GM20431 (cell line): ENCODE results near the gene KCNJ18.
"Not testable (repeated sequence)": the region's sequence is repeated elsewhere in the genome, so short reads cannot be mapped to it uniquely, and the experiment has no call there.

Source experiments
- in situ Hi-C: fragments of 300-500 bp; cut with MseI, MboI; formaldehyde crosslinking; loops from one replicate; pipeline ENCODE4 v1.15.0; 2020; ENCODE audit warnings: low sequenced_read_pairs; ENCODE audit not compliant: unreplicated experiment

The KCNJ18 gene

DNA sequence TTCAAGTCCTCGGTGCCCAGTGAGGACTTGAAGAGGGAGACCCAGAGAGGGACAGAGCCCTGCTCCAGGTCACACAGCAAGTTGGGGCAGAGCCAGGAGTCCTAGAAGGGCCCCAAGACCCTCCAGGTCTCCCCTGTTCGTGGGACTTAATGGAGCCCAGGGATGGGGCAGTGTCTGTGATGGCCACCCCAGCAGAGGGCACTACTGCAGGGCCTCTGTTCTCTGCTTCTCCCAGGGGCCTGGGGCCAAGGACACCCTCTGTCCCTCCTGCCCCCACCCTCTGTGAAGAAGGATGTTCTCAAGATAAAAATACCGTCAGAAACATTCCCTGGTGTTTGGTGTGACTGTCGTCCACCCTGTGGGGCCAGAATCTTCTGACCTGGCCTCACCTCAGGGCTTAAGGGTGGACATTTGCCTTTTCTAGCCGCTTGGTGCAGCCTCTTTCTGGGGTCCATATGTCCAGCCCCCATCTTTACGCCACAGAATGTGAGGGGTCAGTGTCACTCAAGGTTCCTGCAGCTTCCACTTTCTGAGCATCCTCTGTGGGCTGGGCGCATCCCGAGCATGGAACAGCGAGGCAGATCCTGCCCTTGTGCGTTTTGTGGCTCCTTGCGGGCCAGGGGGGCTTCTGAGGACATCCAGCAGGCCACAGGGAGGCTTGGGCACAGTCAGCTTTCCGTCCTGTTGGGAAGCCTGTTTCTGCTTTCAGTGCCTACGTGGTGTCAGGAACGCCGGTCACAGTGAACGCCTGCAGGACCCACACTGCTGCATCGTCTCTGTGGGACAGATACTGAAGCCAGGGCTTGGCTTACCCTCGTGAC is at the start of gene KCNJ18:
KCNJ18 (plus strand) TSS at position 641 of the 821 bp plus-strand sequence. CDS start 10,264 bp downstream, outside the sequence.
- in situ Hi-C loops = not testable (repeated sequence)

DNA sequence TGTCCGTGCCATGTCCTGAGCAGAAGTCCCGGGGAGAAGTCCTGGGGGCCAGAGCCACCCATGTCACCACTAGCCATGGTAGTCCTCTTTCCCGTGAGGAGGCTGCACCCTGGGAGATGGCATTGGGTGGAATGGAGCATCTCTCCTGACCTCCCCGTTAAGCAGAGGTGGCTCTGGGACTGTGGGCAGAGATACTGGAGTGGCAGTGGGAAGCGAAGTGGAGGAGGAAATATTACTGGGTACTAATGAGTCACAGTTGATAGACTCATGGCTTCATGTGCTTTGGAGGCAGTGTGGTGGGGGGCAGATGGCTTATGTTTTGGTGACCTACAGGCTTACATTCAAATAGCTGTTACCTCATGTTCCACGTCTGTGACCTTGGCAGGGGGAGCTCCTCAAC is 44.2 kb upstream of the KCNJ18 start:
- in situ Hi-C loops = not testable (repeated sequence)

- in situ Hi-C loops = not testable (repeated sequence)
Observed at GRCh38 chr17:21650043-21650442, 42.3 kb upstream of the KCNJ18 start.

- in situ Hi-C loops = not testable (repeated sequence)
Observed at GRCh38 chr17:21652049-21652448, 40.3 kb upstream of the KCNJ18 start.

DNA sequence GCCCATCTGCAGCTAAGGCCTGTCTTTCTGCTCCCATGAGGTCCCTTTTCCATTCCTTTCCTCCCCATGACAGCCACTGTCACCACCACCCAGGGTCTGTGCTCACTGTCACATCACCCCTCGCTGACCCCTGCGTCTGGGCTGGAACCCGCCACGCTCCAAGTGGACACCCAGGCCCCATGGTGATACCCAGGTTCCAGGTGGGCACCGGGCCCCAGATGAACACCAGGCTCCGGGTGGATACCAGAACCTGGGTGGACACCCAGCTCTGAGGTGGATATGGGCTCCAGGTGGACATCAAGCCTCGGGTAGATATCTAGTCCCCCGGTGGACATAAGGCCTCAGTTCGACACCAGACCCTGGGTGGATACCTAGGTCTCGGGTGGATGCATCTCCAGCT is 39.1 kb upstream of the KCNJ18 start:
- in situ Hi-C loops = not testable (repeated sequence)

DNA sequence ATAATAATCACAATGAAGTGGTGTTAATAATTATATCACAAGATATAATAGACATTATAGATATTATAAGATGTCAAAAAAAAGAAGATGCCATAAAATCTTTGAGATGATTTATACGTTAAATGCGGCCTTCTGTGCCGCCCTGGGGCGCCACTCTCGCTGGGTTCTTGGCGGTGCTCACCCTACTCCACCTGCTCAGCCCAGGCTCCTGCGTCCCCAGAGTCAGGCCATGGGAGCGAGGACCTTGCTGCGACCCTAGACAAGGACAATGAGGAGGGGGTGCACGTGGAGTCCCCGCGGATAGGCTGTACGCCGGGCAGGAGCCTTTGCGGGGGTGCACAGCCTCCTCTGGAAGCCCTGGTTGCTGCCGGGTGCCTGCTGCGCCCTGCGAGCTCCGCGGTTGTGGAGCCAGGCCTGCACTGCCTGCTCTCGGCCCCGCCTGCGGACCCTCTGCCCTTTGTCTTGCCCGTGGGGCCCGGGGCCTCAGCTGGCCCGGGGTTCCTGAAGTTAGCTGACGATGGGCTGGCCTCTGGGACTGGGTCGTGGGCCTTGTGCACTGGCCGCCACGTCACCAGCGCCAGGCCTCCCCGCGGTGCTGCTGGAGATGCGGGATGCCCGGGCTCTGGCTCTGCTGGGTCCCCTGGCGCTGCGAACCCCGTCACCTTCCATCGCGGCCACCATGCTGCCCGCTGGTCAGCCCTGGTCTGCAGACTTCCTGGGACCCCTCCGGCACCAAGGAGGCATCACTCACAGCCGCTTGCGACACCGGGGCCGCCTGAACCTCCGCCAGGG is 35.6 kb upstream of the KCNJ18 start:
- in situ Hi-C loops = not testable (repeated sequence)

DNA sequence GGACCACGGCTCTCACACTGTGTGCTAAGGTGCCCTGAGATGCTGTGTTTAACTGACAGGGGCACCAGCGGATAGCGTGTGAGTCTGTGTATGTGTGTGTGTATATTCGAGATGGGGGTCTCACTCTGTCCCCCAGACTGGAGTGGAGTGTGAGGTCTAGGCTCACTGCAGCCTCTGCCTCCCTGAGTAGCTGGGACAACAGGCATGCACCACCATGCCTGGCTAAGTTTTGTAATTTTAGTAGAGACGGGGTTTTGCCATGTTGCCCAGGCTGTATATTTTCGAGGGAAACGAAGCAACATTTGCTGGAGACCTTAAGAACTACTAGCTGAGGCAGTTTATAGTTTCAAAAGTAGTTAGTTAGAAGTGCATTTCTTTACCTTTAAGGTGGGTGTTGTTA is 32.7 kb upstream of the KCNJ18 start:
- in situ Hi-C loops = not testable (repeated sequence)

- in situ Hi-C loops = not testable (repeated sequence)
Observed at GRCh38 chr17:21661455-21661854, 30.9 kb upstream of the KCNJ18 start.

DNA sequence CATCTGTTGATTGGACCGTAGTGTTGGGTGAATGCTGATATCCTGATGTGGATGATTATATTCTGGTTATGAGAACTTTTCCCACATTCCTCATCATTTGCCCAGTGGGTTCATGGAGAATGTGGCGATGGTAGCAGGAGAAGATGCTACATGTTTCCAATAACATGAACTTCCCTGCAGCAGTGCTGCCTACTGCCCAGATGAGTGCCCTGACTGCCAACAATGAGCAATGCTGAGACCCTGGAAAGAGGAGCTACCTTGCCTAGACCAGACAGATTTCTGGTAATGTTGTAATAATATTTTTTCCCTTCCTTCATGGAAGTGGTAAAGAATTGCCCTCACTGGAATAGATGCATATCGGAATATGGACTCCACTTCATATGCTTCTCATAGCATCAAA is 29.2 kb upstream of the KCNJ18 start:
- in situ Hi-C loops = not testable (repeated sequence)

DNA sequence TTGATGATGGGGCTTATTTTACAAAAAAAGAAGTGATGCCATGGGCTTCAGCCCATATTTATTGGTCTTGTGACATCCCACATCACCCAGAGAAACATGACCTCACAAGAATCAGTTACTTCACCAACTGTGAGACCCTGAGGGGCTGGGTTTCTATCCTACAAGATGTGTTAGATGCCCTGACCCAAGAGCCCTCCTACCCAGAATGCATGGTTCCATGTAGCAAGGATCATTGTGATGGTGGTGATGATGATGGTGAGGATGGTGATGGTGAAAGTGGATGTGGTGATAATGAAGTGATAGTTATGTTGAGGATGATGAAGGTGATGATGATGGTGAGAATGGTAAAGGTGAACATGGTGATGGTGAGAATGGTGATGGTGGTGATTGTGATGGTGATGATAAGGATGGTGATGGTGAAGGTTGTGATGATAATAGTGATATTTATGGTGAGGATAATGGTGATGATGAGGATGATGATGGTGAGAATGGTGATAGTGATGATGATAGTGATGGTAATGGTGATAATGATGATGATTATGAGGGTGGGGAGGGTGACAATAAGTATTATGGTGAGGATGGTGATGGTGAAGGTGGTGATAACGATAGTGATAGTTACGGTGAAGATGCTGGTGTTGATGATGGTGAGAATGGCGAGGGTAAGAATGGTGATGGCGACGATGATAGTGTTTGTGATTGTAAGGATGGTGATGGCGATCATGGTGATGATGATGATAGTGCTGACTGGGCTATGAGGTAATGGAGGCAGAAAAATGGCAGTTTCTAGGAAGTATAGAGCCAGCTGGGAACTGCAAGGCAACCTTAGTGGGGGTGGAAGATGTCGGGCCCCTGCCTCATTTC is 28.5 kb upstream of the KCNJ18 start:
- in situ Hi-C loops = not testable (repeated sequence)

- in situ Hi-C loops = not testable (repeated sequence)
Observed at GRCh38 chr17:21665171-21665570, 27.2 kb upstream of the KCNJ18 start.

- in situ Hi-C loops = not testable (repeated sequence)
Observed at GRCh38 chr17:21665935-21666493, 26.3 kb upstream of the KCNJ18 start.

DNA sequence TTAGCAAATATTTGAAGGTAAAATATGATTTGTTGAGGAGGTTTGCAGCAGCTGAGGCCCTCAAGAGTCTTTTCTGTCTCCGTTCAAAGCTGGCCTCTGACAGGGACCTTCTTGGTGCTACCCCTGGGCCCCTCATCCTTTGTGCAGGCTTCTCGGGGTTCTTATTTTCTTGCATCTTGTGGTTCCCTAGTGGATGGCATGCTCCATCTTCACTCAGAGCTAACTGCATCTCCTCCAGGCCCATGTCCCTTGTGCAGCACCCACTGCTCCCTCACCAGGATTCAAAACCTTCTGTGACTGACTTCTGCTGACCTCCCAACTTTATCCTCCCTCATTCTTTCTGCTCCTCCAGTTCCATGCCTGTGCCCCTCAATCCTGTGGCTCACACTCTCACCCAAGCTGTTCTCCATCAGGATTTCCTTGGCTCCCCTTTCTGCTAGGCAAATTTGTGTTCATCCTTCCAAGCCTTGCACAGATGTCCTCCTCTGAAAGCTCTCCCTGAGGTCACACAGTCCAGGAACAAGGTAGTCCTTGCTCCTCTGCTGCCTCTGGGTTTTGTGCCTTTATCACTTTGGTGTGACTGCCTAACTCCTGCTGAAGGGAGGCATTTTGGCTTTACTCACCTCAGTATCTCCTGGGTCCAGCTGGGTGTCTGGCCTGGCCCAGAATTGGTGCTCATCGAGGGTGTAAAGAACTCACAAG is 25.5 kb upstream of the KCNJ18 start:
- in situ Hi-C loops = not testable (repeated sequence)

DNA sequence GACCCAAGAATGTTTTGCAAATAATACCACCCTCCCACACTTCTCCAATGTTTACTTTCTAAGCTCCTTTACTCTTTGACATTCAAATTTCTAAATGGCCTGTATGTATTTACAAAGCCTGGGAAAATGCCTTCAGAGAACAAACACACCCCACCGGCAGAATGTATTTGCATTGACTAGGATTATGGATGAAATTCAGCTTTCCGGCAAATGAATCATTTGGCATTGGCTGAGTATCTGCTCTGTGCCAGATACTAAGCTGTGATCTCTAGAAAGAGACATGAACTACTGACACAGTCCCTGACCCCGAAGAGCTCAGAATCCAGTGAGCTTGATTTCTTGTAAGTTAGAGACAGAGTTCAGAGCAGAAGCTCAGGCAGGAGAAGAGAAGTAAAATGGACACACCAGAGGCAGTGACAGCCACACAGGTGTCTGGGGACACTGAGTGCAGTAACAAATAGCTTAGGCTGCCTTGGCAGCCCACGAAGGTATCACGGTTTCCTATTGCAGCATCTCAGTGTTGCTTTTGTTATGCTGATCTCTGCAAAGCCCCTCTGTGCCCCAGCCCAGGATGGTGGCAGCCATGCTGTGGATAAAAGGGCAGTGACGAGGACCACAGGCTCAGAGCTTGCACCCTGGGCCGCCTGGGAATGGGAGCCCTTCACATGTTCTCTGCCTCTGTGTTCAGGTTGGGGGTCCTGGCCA is 24.8 kb upstream of the KCNJ18 start:
- in situ Hi-C loops = not testable (repeated sequence)

DNA sequence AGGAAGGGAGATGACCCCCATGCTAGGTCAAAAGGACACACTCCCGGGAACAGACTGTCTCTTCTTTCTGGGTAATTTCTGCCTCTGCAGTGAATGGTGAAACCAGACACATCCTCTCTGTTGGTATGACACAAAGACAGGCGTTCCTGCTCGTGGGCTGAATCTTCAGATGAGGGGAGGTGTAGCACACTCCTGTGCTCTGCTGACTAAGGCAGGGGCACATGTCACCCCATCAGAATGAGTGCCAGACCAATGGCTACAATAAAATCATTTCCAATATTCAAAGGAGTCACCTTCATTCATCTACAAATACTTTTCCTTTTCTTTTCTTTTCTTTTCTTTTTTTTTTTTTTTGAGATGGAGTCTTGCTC is 24.2 kb upstream of the KCNJ18 start:
- in situ Hi-C loops = not testable (repeated sequence)

- in situ Hi-C loops = not testable (repeated sequence)
Observed at GRCh38 chr17:21668746-21669508, 23.4 kb upstream of the KCNJ18 start.

DNA sequence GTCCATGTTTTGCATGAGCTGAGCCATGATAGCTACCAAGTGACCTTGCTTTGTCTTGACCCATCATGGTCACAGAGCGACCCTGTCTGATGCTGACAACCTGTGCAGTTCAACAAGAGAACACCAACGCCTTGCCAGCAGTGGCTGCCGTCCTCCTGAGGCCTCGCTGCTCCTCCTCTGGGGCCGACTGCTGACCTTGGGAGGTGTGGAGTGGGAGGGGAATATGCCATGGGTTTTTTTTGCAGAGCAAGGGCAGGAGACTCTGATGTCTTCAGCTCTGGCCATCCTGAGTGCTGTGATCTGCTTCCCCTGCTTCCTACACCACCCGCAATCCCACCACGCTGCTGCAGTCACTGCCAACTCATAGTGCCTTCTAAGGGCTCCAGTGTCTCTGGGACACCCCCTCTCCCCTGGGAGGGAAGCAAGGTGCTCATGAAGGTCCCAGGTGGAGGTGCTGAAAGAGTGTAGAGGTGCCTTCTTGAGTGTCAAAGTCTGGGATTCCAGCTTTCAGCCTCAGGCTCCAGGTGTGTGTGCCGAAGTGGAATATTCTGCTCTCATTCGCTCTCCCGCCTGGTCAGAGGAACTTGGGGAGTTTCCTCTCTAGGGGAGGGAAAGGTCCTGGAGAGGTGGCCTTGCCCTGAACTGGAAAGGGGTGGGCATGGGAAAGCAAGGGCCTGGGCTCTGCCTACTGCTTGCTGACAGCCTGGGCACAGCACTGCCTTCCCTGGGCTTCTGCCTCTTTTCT is 22.5 kb upstream of the KCNJ18 start:
- in situ Hi-C loops = not testable (repeated sequence)
